Liver (tissue), 3 donors: ENCODE results near the gene MYO6.

ENCODE experiments used
- GABPA ChIP-seq, 2 donors: IDR thresholded peaks in 1 of 2; conservative IDR thresholded peaks in 1 of 2; 2 replicates each; pipeline ENCODE4 v1.6.1; 2016; ENCODE audit warnings: antibody characterized with exemption in 2 of 2, mild to moderate bottlenecking in 1 of 2, moderate library complexity in 1 of 2
- SP1 ChIP-seq: IDR thresholded peaks from 2 replicates; pipeline ENCODE4 v1.6.1; 2018; ENCODE audit warnings: antibody characterized with exemption, mild to moderate bottlenecking
- YY1 ChIP-seq: IDR thresholded peaks from 2 replicates; pipeline ENCODE4 v1.6.1; 2016; ENCODE audit warnings: antibody characterized with exemption, mild to moderate bottlenecking
- TF ChIP-seq, protein P1 (sequence below): IDR thresholded peaks from 2 replicates; pipeline ENCODE4 v1.6.1; 2016; ENCODE audit warnings: antibody characterized with exemption
- TF ChIP-seq, protein P2 (sequence below): IDR thresholded peaks from 2 replicates; pipeline ENCODE4 v1.6.1; 2016; ENCODE audit warnings: antibody characterized with exemption
- TF ChIP-seq, protein P3 (sequence below): fragments of 150-350 bp; IDR thresholded peaks from 2 replicates; pipeline ENCODE4 v1.5.1; 2017; ENCODE audit warnings: improper control_type of control experiment, low read depth, low read length; ENCODE audit not compliant: missing input control
- donor health status: healthy.
- donor health status: healthy.

DNA sequence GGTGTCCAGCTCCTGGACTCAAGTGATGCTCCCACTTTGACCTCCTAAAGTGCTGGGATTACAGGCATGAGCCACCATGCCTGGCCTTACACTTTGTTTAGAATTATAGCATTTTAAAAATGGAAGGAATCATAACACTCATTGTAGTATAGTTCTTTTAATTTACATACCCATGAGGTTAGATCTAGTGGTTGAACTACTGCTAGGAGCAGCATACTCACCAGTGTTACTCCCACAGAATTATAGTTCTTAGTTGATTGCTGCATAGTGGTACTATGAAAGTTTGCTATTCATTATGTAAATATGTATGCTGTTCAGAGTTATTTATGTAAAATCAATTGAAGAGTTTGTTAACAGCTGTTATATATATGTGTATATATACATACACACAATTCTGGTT is 85.4 kb downstream of the MYO6 start:
- TF ChIP-seq GABPA (IDR thresholded peaks at IDR 0.05 in 1 of 2, conservative IDR thresholded peaks at IDR 0.05 in 1 of 2), result no peak
- TF ChIP-seq, protein P1, sequence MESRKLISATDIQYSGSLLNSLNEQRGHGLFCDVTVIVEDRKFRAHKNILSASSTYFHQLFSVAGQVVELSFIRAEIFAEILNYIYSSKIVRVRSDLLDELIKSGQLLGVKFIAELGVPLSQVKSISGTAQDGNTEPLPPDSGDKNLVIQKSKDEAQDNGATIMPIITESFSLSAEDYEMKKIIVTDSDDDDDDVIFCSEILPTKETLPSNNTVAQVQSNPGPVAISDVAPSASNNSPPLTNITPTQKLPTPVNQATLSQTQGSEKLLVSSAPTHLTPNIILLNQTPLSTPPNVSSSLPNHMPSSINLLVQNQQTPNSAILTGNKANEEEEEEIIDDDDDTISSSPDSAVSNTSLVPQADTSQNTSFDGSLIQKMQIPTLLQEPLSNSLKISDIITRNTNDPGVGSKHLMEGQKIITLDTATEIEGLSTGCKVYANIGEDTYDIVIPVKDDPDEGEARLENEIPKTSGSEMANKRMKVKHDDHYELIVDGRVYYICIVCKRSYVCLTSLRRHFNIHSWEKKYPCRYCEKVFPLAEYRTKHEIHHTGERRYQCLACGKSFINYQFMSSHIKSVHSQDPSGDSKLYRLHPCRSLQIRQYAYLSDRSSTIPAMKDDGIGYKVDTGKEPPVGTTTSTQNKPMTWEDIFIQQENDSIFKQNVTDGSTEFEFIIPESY, result no peak
- TF ChIP-seq, protein P2, sequence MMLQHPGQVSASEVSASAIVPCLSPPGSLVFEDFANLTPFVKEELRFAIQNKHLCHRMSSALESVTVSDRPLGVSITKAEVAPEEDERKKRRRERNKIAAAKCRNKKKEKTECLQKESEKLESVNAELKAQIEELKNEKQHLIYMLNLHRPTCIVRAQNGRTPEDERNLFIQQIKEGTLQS, result no peak
- TF ChIP-seq, protein P3, sequence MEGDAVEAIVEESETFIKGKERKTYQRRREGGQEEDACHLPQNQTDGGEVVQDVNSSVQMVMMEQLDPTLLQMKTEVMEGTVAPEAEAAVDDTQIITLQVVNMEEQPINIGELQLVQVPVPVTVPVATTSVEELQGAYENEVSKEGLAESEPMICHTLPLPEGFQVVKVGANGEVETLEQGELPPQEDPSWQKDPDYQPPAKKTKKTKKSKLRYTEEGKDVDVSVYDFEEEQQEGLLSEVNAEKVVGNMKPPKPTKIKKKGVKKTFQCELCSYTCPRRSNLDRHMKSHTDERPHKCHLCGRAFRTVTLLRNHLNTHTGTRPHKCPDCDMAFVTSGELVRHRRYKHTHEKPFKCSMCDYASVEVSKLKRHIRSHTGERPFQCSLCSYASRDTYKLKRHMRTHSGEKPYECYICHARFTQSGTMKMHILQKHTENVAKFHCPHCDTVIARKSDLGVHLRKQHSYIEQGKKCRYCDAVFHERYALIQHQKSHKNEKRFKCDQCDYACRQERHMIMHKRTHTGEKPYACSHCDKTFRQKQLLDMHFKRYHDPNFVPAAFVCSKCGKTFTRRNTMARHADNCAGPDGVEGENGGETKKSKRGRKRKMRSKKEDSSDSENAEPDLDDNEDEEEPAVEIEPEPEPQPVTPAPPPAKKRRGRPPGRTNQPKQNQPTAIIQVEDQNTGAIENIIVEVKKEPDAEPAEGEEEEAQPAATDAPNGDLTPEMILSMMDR, result no peak
- no peak for TF ChIP-seq YY1
- no peak for TF ChIP-seq SP1
